Stomach (tissue), 9 donors: ENCODE results near the gene SLC17A5. TPM values are rescaled to one million over a fixed set of nuclear protein-coding genes. Genes with fewer than 3 reads are reported as not detected.
"Not testable (repeated sequence)": the region's sequence is repeated elsewhere in the genome, so short reads cannot be mapped to it uniquely, and the experiment has no call there.

ENCODE experiments used
- DNase-seq, 2 donors: peaks; one replicate each; pipeline versions ENCODE4 v3.0.0 to v3.0.0-alpha.2; 2013 to 2019
- H3K27ac ChIP-seq, 5 donors: fragments of 200-600 bp in 4 of 5; sonication (generic) in 4 of 5; one replicate each; pipeline ENCODE4 v1.5.1; 2013 to 2019; ENCODE audit warnings: mild to moderate bottlenecking in 1 of 5, moderate library complexity in 1 of 5
- H3K27me3 ChIP-seq, 3 donors: fragments of 200-600 bp; sonication (generic); one replicate each; pipeline ENCODE4 v1.5.1; 2017 to 2019; ENCODE audit warnings: mixed run types in 1 of 3
- H3K36me3 ChIP-seq, 4 donors: fragments of 200-600 bp; sonication (generic); 1 replicate in 3 of 4; 2 replicates in 1 of 4; pipeline ENCODE4 v1.5.1; 2016 to 2019
- H3K4me1 ChIP-seq, 4 donors: fragments of 200-600 bp; sonication (generic); one replicate each; pipeline ENCODE4 v1.5.1; 2016 to 2019
- H3K4me3 ChIP-seq, 4 donors: fragments of 200-600 bp; sonication (generic) in 3 of 4; one replicate each; pipeline ENCODE4 v1.5.1; 2016 to 2019; ENCODE audit warnings: mild to moderate bottlenecking in 1 of 4
- H3K9me3 ChIP-seq, 4 donors: fragments of 200-600 bp; sonication (generic); one replicate each; pipeline ENCODE4 v1.5.1; 2016 to 2019
- CTCF ChIP-seq, 7 experiments: fragments of 450-650 bp in 4 of 7; fragments of 200-600 bp in 3 of 7; sonication (generic) in 3 of 7; IDR thresholded peaks; one replicate each; pipeline ENCODE4 v1.5.1; 2016 to 2019; ENCODE audit warnings: antibody characterized with exemption in 7 of 7, control low read depth in 2 of 7, mild to moderate bottlenecking in 1 of 7
- EP300 ChIP-seq: sonication (generic); formaldehyde crosslinking; IDR thresholded peaks from one replicate; pipeline ENCODE4 v1.6.1; 2017; ENCODE audit warnings: antibody characterized with exemption
- POLR2A ChIP-seq, 4 donors: fragments of 450-650 bp; IDR thresholded peaks; one replicate each; pipeline ENCODE4 v1.6.1; 2016; ENCODE audit warnings: antibody characterized with exemption in 4 of 4, control low read depth in 2 of 4, mild to moderate bottlenecking in 1 of 4, moderate library complexity in 1 of 4
- POLR2AphosphoS5 ChIP-seq, 3 donors: sonication (generic); formaldehyde crosslinking; IDR thresholded peaks; one replicate each; pipeline ENCODE4 v1.6.1; 2016; ENCODE audit warnings: antibody characterized with exemption in 3 of 3
- WGBS, 5 donors: extraction: QIAGEN DNeasy Blood & Tissue Kit in 3 of 5; methylation state at CpG; one replicate each; pipeline versions ENCODE4 v1.1.5 to v1.1.7; 2013 to 2018; 5-methylcytosine and 5-hydroxymethylcytosine counted together
- intact Hi-C: fragments of 100-400 bp; cut with DNase I; formaldehyde crosslinking; loops from one replicate; pipeline ENCODE4 v1.15.1; 2023; ENCODE audit warnings: low total_unique reads
- polyA plus RNA-seq, 3 donors: library from polyadenylated mRNA; stranded (reverse); fragments of 200-250 nt; gene quantifications; one replicate each; pipeline ENCODE4 v1.2.3, GENCODE V29; 2013
- total RNA-seq, 5 donors: library from RNA; depleted of rRNA; stranded (reverse); fragments of >200 nt; gene quantifications; one replicate each; pipeline versions ENCODE4 v1.1.0 to v1.2.3, GENCODE V29; 2014 to 2016
- donor health status: healthy with polysubstance abuse.
- donor health status: Bipolar disorder and iron deficiency.
- donor health status: healthy.

Gene SLC17A5
- total and polyA plus RNA-seq, 8 donors, result 2.3 to 53.4 (median 8.8) TPM

- Histone ChIP-seq H3K9me3 (no peaks in the 10 kb centered on the region), H3K4me1 (peaks cover 0 to 13% (median 3%) of the 10 kb centered on the region in 4 donors), H3K4me3 (no peak overlapping the region), H3K36me3 (no peaks in the 10 kb centered on the region), H3K27me3 (no peaks in the 10 kb centered on the region), H3K27ac (no peak overlapping the region)
- intact Hi-C loops, result no loop called here
- DNase-seq, result no peak
- WGBS, 5 donors, result 64 to 78% (median 74%) methylated on average over 4 of the region's 4 CpGs
- TF ChIP-seq EP300 (no peak), POLR2AphosphoS5 (IDR thresholded peaks at IDR 0.05) (no peak), CTCF (IDR thresholded peaks at IDR 0.05) (no peak), POLR2A (IDR thresholded peaks at IDR 0.05) (no peak)
These were observed 95.0 kb downstream of the SLC17A5 start for GRCh38 chr6:73558624-73559398.

GRCh38 chr6:73556836-73557235 is 97.0 kb downstream of the SLC17A5 start:
- no peaks in the 10 kb centered on the region for H3K36me3 ChIP-seq
- peaks cover 0 to 13% (median 3%) of the 10 kb centered on the region in 4 donors for H3K4me1 ChIP-seq
- 29 to 73% (median 56%) methylated on average over 1 of the region's 1 CpG for WGBS, 5 donors
- no peaks in the 10 kb centered on the region for H3K9me3 ChIP-seq
- H3K4me3 ChIP-seq, result no peak overlapping the region
- TF ChIP-seq CTCF (IDR thresholded peaks at IDR 0.05) (no peak), EP300 (no peak), POLR2A (IDR thresholded peaks at IDR 0.05) (no peak), POLR2AphosphoS5 (IDR thresholded peaks at IDR 0.05) (no peak)
- intact Hi-C loops, result no loop called here
- DNase-seq, result no peak
- H3K27me3 ChIP-seq, result no peaks in the 10 kb centered on the region
- no peak overlapping the region for H3K27ac ChIP-seq

GRCh38 chr6:73555380-73555949 is 98.3 kb downstream of the SLC17A5 start:
- H3K27me3 ChIP-seq, H3K4me3 ChIP-seq, intact Hi-C loops, H3K9me3 ChIP-seq, DNase-seq, H3K27ac ChIP-seq, H3K4me1 ChIP-seq, H3K36me3 ChIP-seq: not testable (repeated sequence)
- 74 to 95% (median 92%) methylated on average over 11 of the region's 11 CpGs for WGBS, 5 donors

- H3K9me3 ChIP-seq, H3K4me3 ChIP-seq, H3K27ac ChIP-seq, DNase-seq, H3K27me3 ChIP-seq, H3K4me1 ChIP-seq, H3K36me3 ChIP-seq, intact Hi-C loops: not testable (repeated sequence)
- WGBS, 5 donors, result 90 to 97% (median 93%) methylated on average over 4 of the region's 4 CpGs
These were observed 102.7 kb downstream of the SLC17A5 start for GRCh38 chr6:73551115-73551514.

- intact Hi-C loops, result no loop called here
- TF ChIP-seq POLR2AphosphoS5 (IDR thresholded peaks at IDR 0.05), result no peak
- TF ChIP-seq POLR2A (IDR thresholded peaks at IDR 0.05), result no peak
- TF ChIP-seq EP300, result no peak
- no peak for TF ChIP-seq CTCF (IDR thresholded peaks at IDR 0.05)
- Histone ChIP-seq H3K9me3 (no peaks in the 10 kb centered on the region), H3K27ac (no peak overlapping the region), H3K4me3 (no peak overlapping the region), H3K27me3 (no peaks in the 10 kb centered on the region), H3K36me3 (no peaks in the 10 kb centered on the region), H3K4me1 (no peaks in the 10 kb centered on the region)
- 81 to 90% (median 89%) methylated on average over 12 of the region's 12 CpGs for WGBS, 5 donors
- no peak for DNase-seq
These were observed 105.0 kb downstream of the SLC17A5 start for GRCh38 chr6:73548458-73549446.
